ENCODE results near the gene POLR1F. TPM values are rescaled to one million over a fixed set of nuclear protein-coding genes. Genes with fewer than 3 reads are reported as not detected.

Gene POLR1F
- total RNA-seq, 1 experiment from 2014 or later, result 22.3 TPM

- H3K4me1 Mint-ChIP-seq, result 0 out of 2 replicates have a peak, but pooled peaks cover 3% of the 10 kb centered on the region
- no peaks in the 10 kb centered on the region for H3K36me3 Mint-ChIP-seq
- no peaks in the 10 kb centered on the region for H3K9me3 Mint-ChIP-seq
- no peak overlapping the region for H3K4me3 Mint-ChIP-seq
- DNase-seq (ENCODE audit: low spot score), result no peak
- ChIA-PET POLR2A (no interaction called here), CTCF (interaction anchor here (0.6 kb wide), 1 partner anchor 467 kb away, joined by 3 read pairs; the partner anchor contains the start of gene MACC1)
- H3K27ac Mint-ChIP-seq, result no peak overlapping the region
- H3K27me3 Mint-ChIP-seq (ENCODE audit: low read depth), result no peaks in the 10 kb centered on the region
- no peak for ATAC-seq
- TF ChIP-seq KAT7 (CRISPR knock-in tag; IDR thresholded peaks at IDR 0.05; ENCODE audit: borderline replicate concordance), result no peak
- no peak for TF ChIP-seq RELA (CRISPR knock-in tag; IDR thresholded peaks at IDR 0.05; ENCODE audit: borderline replicate concordance)
- TF ChIP-seq ZNF317 (CRISPR knock-in tag; IDR thresholded peaks at IDR 0.05; ENCODE audit: borderline replicate concordance, low read depth), result no peak
- TF ChIP-seq CDX4 (CRISPR knock-in tag; IDR thresholded peaks at IDR 0.05; ENCODE audit: borderline replicate concordance), result no peak
- TF ChIP-seq ZNF281 (CRISPR knock-in tag; IDR thresholded peaks at IDR 0.05), result no peak
- no peak for TF ChIP-seq GTF2I (CRISPR knock-in tag; conservative IDR thresholded peaks at IDR 0.05)
- no peak for TF ChIP-seq ZNF396 (CRISPR knock-in tag; IDR thresholded peaks at IDR 0.05; ENCODE audit: borderline replicate concordance)
- TF ChIP-seq ZNF423 (CRISPR knock-in tag; IDR thresholded peaks at IDR 0.05), result no peak
- no peak for TF ChIP-seq ATF2 (CRISPR knock-in tag; IDR thresholded peaks at IDR 0.05; ENCODE audit: borderline replicate concordance, low read depth)
- no peak for TF ChIP-seq ZSCAN18 (CRISPR knock-in tag; IDR thresholded peaks at IDR 0.05)
- no peak for TF ChIP-seq ZBTB43 (CRISPR knock-in tag; IDR thresholded peaks at IDR 0.05)
- no peak for TF ChIP-seq ETV6 (CRISPR knock-in tag; IDR thresholded peaks at IDR 0.05)
- no peak for TF ChIP-seq NFATC4 (CRISPR knock-in tag; IDR thresholded peaks at IDR 0.05)
- TF ChIP-seq CREM (CRISPR knock-in tag; IDR thresholded peaks at IDR 0.05), result no peak
- TF ChIP-seq HMGA2 (CRISPR knock-in tag; IDR thresholded peaks at IDR 0.05), result no peak
- TF ChIP-seq SP1 (CRISPR knock-in tag; conservative IDR thresholded peaks at IDR 0.05), result no peak
- TF ChIP-seq ZNF416 (CRISPR knock-in tag; IDR thresholded peaks at IDR 0.05), result no peak
Observed at GRCh38 chr7:19749658-19750057, 40.8 kb upstream of the POLR1F start.

GRCh38 chr7:19747740-19748339 lies 39.0 kb upstream of the POLR1F start:
- POLR2A ChIA-PET, result interaction anchor here (1.0 kb wide), 1 partner anchor 39 kb away, joined by 3 read pairs; the partner anchor contains the start of gene POLR1F
- DNase-seq (ENCODE audit: low spot score), result no peak
- TF ChIP-seq MAX (CRISPR knock-in tag; IDR thresholded peaks at IDR 0.05) (no peak), ZNF425 (CRISPR knock-in tag; conservative IDR thresholded peaks at IDR 0.05) (no peak), CTCF (IDR thresholded peaks at IDR 0.05) (peak; percentile 36), E2F1 (CRISPR knock-in tag; IDR thresholded peaks at IDR 0.05) (no peak), ZNF121 (CRISPR knock-in tag; IDR thresholded peaks at IDR 0.05) (no peak), KAT7 (CRISPR knock-in tag; IDR thresholded peaks at IDR 0.05; ENCODE audit: borderline replicate concordance) (no peak)

More at GRCh38 chr7:19747740-19748339, 39.0 kb upstream of the POLR1F start:
- no peaks in the 10 kb centered on the region for H3K36me3 Mint-ChIP-seq
- H3K27ac Mint-ChIP-seq, result no peak overlapping the region
- H3K4me3 Mint-ChIP-seq, result no peak overlapping the region
- peak; percentile 85 for ATAC-seq
- 0 out of 2 replicates have a peak, but pooled peaks cover 3% of the 10 kb centered on the region for H3K4me1 Mint-ChIP-seq
- CTCF ChIA-PET, result interaction anchor here (0.5 to 3.5 kb wide), 47 partner anchors 8 to 1188 kb away, joined by 3 to 27 read pairs (median 4); partner anchors contain the start of genes ITGB8, MACC1, POLR1F and TMEM196
- no peaks in the 10 kb centered on the region for H3K9me3 Mint-ChIP-seq
- no peaks in the 10 kb centered on the region for H3K27me3 Mint-ChIP-seq (ENCODE audit: low read depth)

Data from WTC11 (cell line).